Epithelial cell of esophagus (primary cell): Measurements from ENCODE around the gene CPT1A.

Experiments
- DNase-seq: peaks from one replicate; pipeline ENCODE4 v3.0.0; 2010; ENCODE audit warnings: low read depth
- H3K4me3 ChIP-seq: 2 replicates; pipeline ENCODE4 v1.5.1; 2011; ENCODE audit warnings: mild to moderate bottlenecking, low read length, control low read depth
- TF ChIP-seq, protein P1 (sequence below): IDR thresholded peaks from 2 replicates; pipeline ENCODE4 v1.5.1; 2011; ENCODE audit warnings: low read depth, mild to moderate bottlenecking, low read length, control low read depth, inconsistent platforms; ENCODE audit not compliant: insufficient read depth; ENCODE audit errors: missing control alignments

CPT1A gene

DNA sequence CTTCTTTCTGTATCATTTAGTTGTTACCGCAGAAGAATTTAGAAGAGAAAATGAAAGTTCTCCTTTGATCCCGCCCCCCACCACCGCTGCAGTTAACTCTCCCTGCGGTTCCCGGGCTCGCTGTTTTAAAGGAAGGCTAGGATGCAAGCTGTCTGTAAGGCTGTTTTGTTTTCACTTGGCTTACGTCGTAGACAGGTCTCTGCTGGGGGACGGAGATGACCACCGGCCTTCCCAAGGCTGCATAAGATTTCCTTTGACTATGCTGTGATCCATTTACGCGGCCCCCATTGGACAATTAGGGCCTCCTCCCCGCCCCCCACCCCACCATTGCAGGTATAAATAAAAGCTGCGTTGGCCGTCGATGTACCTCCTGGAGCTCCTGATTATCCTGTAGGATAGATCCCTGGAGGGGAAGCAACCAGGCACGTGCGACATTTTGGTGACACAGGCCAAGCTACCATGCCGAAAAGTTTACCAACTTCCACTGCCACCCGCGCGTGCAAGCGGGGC lies 1.4 kb upstream of the CPT1A start:
- no peak overlapping the region for H3K4me3 ChIP-seq
- TF ChIP-seq, protein P1, sequence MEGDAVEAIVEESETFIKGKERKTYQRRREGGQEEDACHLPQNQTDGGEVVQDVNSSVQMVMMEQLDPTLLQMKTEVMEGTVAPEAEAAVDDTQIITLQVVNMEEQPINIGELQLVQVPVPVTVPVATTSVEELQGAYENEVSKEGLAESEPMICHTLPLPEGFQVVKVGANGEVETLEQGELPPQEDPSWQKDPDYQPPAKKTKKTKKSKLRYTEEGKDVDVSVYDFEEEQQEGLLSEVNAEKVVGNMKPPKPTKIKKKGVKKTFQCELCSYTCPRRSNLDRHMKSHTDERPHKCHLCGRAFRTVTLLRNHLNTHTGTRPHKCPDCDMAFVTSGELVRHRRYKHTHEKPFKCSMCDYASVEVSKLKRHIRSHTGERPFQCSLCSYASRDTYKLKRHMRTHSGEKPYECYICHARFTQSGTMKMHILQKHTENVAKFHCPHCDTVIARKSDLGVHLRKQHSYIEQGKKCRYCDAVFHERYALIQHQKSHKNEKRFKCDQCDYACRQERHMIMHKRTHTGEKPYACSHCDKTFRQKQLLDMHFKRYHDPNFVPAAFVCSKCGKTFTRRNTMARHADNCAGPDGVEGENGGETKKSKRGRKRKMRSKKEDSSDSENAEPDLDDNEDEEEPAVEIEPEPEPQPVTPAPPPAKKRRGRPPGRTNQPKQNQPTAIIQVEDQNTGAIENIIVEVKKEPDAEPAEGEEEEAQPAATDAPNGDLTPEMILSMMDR: no peak
- DNase-seq: no peak

DNA sequence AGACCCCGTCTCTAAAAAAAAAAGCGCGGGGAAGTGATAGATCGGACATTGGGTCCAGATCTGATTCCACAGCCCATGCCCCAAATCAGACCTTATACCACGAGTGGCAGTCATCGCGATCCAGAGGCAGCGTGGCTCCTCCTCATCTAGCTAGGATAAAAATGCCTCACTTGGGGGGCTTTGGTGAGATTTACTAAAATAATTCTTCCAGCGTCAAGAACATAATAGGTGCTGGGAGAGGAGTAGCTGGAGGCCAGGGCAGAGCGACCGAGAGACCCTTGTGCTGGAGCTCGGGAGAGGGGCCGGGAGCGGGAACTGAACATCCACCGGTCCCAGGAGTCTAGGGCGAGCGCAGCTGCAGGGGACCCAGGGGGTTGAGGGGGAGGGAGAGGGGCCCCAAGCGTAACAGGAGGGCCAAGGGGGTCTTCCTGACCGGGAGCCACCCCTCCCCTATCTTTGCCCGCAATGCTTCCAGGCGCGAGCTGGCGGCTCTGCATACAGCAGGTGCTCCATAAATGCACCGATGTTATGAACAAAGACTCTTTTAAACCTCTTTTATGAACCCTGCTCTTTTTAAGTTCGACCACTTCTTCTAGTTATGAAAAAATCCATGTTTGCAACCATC lies 823 bp upstream of the CPT1A start:
- TF ChIP-seq, protein P1: no peak
- H3K4me3 ChIP-seq: no peak overlapping the region
- DNase-seq: no peak

DNA sequence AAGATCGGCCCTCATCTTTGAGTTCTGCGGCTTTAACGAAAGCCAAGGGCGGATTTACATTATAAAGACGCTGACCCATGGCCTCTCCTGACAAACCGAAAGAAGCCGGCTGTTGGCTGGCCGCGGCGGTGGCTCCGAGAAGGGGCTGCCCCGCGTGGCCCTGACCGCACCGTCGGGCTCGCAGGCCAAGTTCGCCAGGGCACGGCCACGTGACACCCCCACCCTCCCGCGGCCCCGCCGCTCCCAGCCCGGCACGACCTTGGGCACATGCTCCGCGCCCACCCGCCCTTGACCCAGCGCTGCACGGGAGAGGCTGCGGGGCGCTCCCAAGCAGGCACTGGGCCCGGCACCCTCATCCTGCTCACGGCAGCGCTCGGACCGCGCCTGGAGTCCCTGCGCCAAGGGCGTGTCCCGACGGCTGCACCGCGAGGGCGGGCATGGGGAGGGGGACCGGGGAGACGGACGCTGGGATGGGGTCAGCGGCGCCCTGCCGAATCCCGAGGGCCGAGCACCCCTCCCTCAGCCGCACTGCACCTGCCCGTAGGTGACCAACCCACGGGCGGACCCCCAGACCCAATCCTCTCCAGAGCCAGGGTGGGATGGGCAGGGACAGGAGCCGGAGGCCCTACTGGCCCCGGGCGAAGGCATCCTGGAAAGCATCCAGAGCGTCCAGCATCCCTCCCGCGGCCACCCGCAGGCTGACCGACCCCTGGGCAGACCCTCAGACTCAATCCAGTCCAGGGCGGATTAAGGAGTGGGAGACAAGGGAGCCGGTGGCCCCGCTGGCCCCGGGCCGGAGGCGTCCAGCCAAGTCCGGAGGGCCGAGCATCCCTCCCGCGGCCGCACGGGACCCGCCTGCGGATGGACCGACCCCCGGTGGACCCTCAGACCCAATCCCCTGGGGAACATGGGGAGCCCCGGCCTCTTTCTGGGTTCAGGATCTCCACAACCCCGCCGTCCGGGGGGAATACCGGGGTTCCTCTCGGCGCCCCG lies 759 bp downstream of the CPT1A start:
- peak overlapping the region; percentile 63 for H3K4me3 ChIP-seq
- DNase-seq: no peak
- TF ChIP-seq, protein P1: no peak

DNA sequence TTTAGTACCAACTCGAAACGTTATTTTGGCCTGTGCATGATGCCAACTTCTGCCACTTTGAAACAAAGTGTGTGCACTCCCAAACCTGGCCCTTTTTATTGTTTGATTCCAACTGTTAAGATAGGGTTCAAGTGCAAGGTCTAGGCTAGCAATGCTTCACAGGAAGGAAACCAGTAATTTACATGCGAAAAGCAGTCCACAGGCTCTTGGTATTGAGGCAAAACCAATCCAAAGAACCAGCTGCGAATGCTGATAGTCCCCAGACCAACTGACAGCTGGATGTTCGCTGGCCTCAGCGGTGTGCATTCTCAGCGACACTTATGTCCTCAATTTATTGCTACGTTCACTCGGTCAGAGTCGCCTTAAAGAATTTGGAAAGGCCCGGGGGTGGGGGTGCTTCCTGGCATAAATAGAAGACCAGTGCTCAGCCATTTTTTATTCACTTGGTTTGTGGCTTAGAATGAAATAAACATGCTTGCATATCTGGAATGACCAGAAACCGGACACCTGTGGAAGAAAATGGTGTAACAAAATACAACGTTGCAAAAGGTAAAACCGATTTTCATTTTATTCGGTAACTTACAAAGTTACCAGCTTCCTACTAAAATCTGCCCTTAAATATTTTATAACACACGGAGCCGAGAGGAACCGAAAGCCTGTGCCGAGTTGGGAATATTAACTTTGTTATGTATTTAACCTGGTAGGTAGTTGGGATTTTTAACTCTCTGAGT lies 1.6 kb downstream of the CPT1A start:
- H3K4me3 ChIP-seq: peak overlapping the region; percentile 63
- TF ChIP-seq, protein P1: no peak

DNA sequence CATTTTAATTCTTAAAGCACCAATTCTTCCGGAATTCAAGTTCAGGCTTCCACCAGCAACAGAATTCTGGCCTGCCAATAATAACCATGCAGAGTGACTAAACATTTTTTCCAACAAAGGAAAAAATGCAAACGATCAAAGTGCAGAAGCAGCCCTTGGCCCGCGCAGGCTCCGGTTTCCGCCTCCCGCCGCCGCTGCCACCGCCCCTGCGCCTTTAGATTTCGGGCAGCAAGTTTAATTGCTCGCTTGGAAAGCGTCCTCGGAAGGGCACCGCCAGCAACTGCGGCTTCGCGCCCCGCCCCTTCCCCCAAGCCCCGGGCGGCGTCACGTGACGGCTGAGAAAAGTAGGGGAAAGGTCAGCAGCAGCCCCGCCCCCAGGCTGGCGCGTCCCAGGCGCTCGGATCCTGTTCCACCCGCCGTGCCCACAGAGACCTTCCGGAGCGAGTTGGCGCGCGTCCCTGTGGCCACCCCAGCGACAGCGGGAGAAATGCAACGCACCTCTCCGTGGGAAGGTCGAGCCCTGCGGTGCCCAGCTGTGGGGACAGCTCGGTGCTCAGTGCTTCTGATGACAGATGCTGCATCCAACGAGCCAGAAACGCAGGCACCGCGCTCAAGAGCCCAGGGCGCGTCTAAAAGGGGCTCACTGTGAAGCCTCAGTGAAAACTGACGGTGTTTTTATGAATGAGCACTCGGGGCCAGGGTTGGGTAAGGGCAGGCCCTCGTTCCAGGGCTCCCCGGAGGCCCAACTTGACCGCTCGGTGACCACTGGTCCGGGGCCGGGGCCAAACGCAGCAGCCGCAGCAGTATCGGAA lies 2.5 kb downstream of the CPT1A start:
- H3K4me3 ChIP-seq: peak overlapping the region; percentile 34
- peak; percentile 93 for DNase-seq
- TF ChIP-seq, protein P1: no peak

More for the DNA sequence above, 1.6 kb downstream of the CPT1A start:
- no peak for DNase-seq

DNA sequence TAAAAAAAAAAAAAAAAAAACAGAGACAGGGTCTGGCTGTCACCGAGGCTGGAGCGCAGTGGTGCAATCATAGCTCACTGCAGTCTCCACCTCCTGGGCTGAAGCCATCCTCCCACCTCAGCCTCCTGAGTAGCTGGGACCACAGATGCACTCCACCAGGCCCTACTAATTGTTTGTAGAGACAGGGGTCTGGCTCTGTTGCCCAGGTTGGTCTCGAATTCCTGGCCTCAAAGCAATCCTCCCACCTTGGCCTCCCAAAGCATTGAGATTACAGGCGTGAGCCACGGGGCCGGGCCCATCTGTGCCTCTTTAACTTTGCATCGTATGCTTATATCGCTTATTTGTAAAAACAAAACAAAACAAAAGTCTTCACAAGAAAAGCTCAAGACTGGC lies 3.1 kb downstream of the CPT1A start:
- H3K4me3 ChIP-seq: peak overlapping the region; percentile 34
- no peak for DNase-seq

More for the DNA sequence above, 3.1 kb downstream of the CPT1A start:
- TF ChIP-seq, protein P1: no peak
